Calu3 (cell line): ENCODE measurements around the gene CD72. TPM values are rescaled to one million over a fixed set of nuclear protein-coding genes. Genes with fewer than 3 reads are reported as not detected.

ENCODE experiments used
- BruUV-seq: library from RNA; stranded (reverse); fragments of 400-500 nt; replicated peaks from 2 replicates; lab custom pipeline; 2021; lab: Mats Ljungman, UMichigan
- CTCF ChIA-PET: fragments of 300-600 bp; sonication (Branson Sonifier 250); formaldehyde crosslinking; loops from one replicate; lab custom pipeline; 2022; ENCODE audit warnings: antibody characterized with exemption; lab: Charles Lee
- DNase-seq: peaks from one replicate; pipeline ENCODE4 v3.0.0; 2022
- H3K27ac Mint-ChIP-seq: one replicate; pipeline ENCODE4 v1.8.0; 2022; ENCODE audit warnings: mixed read lengths; ENCODE audit not compliant: unreplicated experiment
- H3K27me3 Mint-ChIP-seq: one replicate; pipeline ENCODE4 v1.8.0; 2022; ENCODE audit warnings: mixed read lengths; ENCODE audit not compliant: unreplicated experiment
- H3K36me3 Mint-ChIP-seq: one replicate; pipeline ENCODE4 v1.8.0; 2022; ENCODE audit warnings: mild to moderate bottlenecking, moderate library complexity, mixed read lengths; ENCODE audit not compliant: insufficient read depth, unreplicated experiment
- H3K4me1 Mint-ChIP-seq: one replicate; pipeline ENCODE4 v1.8.0; 2022; ENCODE audit warnings: mild to moderate bottlenecking, low read depth, mixed read lengths; ENCODE audit not compliant: unreplicated experiment
- H3K4me3 Mint-ChIP-seq: one replicate; pipeline ENCODE4 v1.8.0; 2022; ENCODE audit warnings: mild to moderate bottlenecking, low read depth, moderate library complexity, mixed read lengths; ENCODE audit not compliant: unreplicated experiment
- H3K9me3 Mint-ChIP-seq: one replicate; pipeline ENCODE4 v1.8.0; 2022; ENCODE audit warnings: low read depth, mixed read lengths; ENCODE audit not compliant: unreplicated experiment
- CTCF ChIP-seq: fragments of 200-600 bp; IDR thresholded peaks from one replicate; pipeline ENCODE4 v1.8.0; 2022; ENCODE audit warnings: antibody characterized with exemption; ENCODE audit not compliant: unreplicated experiment
- intact Hi-C: fragments of 100-400 bp; cut with micrococcal nuclease; formaldehyde crosslinking; loops from one replicate; pipeline ENCODE4 v1.10.0; 2022; ENCODE audit not compliant: unreplicated experiment
- total RNA-seq: library from RNA; stranded (reverse); gene quantifications from 2 replicates; pipeline ENCODE4 v1.2.3, GENCODE V29; 2022

The CD72 gene
- total RNA-seq, 1 experiment from 2014 or later = 0.38 TPM

- DNase-seq = no peak
- intact Hi-C loops = no loop called here
- Mint-ChIP-seq H3K9me3 (peaks cover 2% of the 10 kb centered on the region), H3K36me3 (peaks cover 5% of the 10 kb centered on the region), H3K4me3 (no peak overlapping the region), H3K27ac (no peak overlapping the region), H3K27me3 (peaks cover 20% of the 10 kb centered on the region), H3K4me1 (no peaks in the 10 kb centered on the region)
- no peak for TF ChIP-seq CTCF
- BruUV-seq = no TSS peak
- CTCF ChIA-PET = no interaction called here
Measured at GRCh38 chr9:35635730-35636129, 17.5 kb upstream of the CD72 start.

- Mint-ChIP-seq H3K36me3 (no peaks in the 10 kb centered on the region), H3K9me3 (no peaks in the 10 kb centered on the region), H3K27me3 (no peaks in the 10 kb centered on the region), H3K4me3 (no peak overlapping the region), H3K27ac (no peak overlapping the region), H3K4me1 (no peaks in the 10 kb centered on the region)
- CTCF ChIA-PET = no interaction called here
- intact Hi-C loops = no loop called here
- no TSS peak for BruUV-seq
- TF ChIP-seq CTCF = no peak
- DNase-seq = no peak
Measured at GRCh38 chr9:35629597-35629996, 11.4 kb upstream of the CD72 start.

GRCh38 chr9:35628389-35628991 is 10.3 kb upstream of the CD72 start:
- no peak for TF ChIP-seq CTCF
- no TSS peak for BruUV-seq
- Mint-ChIP-seq H3K36me3 (no peaks in the 10 kb centered on the region), H3K9me3 (no peaks in the 10 kb centered on the region), H3K4me1 (no peaks in the 10 kb centered on the region), H3K27ac (no peak overlapping the region), H3K4me3 (no peak overlapping the region), H3K27me3 (no peaks in the 10 kb centered on the region)
- CTCF ChIA-PET = no interaction called here
- no peak for DNase-seq
- intact Hi-C loops = no loop called here

GRCh38 chr9:35627575-35627974 is 9.4 kb upstream of the CD72 start:
- H3K36me3 Mint-ChIP-seq = no peaks in the 10 kb centered on the region
- no peaks in the 10 kb centered on the region for H3K9me3 Mint-ChIP-seq

More at GRCh38 chr9:35627575-35627974, 9.4 kb upstream of the CD72 start:
- intact Hi-C loops = no loop called here
- no TSS peak for BruUV-seq
- Mint-ChIP-seq H3K4me3 (no peak overlapping the region), H3K4me1 (no peaks in the 10 kb centered on the region), H3K27me3 (no peaks in the 10 kb centered on the region), H3K27ac (no peak overlapping the region)
- no peak for DNase-seq
- TF ChIP-seq CTCF = no peak
- CTCF ChIA-PET = no interaction called here
